Measurements from ENCODE around the gene KYNU. TPM values are rescaled to one million over a fixed set of nuclear protein-coding genes. Genes with fewer than 3 reads are reported as not detected.
A peak's percentile ranks its signal among the peaks of the same experiment; 100 is the strongest.

The KYNU gene
- total RNA-seq, result 1.5 and 4.6 TPM in 2 replicates
- 0.26 and 1.7 TPM in 2 replicates for polyA plus RNA-seq
- 0.23 and 1.5 TPM in 2 replicates for polyA plus RNA-seq (2012)
- 3.3 TPM in 1 of 2 replicates, not detected in the other for polyA minus RNA-seq (ENCODE audit: low replicate concordance)

DNA sequence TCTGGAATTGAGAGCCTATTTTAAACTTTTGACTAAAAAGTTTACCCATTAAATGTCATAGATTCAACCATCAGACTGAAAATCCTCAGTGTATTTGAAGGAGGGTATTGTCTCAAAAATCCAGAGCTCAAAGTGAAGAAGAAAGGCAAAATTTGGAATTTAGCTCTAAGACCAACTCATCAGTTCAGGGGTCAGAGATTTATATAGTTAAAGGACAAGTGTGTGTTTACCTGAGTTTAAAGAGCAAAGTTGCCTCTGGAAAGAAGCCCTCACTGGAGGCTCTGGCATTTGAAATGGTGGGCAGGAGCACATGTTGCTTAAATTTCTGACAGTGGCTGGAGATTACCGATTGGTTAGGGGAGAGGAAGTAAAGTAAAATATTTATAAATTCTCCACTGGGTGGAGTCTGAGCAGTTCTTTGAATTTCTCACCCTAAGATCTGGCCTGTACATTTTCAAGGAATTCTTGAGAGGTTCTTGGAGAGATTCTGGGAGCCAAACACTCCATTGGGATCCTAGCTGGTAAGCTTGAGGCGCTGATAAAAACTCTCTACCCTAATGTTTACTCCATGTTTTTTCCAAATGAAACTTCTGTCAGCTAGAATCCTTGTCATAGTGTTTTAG, at the start of gene KYNU:
Gene KYNU (plus strand): TSS at position 449 of the 623 bp plus-strand sequence. CDS start 7,704 bp downstream, outside the sequence.
- H3K4me1 ChIP-seq (ENCODE audit: control insufficient read depth, extremely low read depth, insufficient read depth, low read length), result peaks cover 6% of the 10 kb centered on the region
- no peak for TF ChIP-seq EZH2 (IDR thresholded peaks at IDR 0.05; ENCODE audit: low read length, missing control alignments)
- TF ChIP-seq, protein P1, sequence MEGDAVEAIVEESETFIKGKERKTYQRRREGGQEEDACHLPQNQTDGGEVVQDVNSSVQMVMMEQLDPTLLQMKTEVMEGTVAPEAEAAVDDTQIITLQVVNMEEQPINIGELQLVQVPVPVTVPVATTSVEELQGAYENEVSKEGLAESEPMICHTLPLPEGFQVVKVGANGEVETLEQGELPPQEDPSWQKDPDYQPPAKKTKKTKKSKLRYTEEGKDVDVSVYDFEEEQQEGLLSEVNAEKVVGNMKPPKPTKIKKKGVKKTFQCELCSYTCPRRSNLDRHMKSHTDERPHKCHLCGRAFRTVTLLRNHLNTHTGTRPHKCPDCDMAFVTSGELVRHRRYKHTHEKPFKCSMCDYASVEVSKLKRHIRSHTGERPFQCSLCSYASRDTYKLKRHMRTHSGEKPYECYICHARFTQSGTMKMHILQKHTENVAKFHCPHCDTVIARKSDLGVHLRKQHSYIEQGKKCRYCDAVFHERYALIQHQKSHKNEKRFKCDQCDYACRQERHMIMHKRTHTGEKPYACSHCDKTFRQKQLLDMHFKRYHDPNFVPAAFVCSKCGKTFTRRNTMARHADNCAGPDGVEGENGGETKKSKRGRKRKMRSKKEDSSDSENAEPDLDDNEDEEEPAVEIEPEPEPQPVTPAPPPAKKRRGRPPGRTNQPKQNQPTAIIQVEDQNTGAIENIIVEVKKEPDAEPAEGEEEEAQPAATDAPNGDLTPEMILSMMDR (conservative IDR thresholded peaks at IDR 0.05 in 1 of 2, IDR thresholded peaks at IDR 0.05 in 1 of 2; ENCODE audit: low read depth in 1 of 2, low read length in 2 of 2), result peak; percentile 5 to 6
- no peaks in the 10 kb centered on the region for H3K27me3 ChIP-seq (ENCODE audit: control insufficient read depth, insufficient read depth, low read length)
- H2AFZ ChIP-seq (ENCODE audit: low read length), result no peak within 1 kb of the TSS
- H3K9me3 ChIP-seq (ENCODE audit: control insufficient read depth, insufficient read depth, low read depth, low read length), result no peaks in the 10 kb centered on the region
- H3K9ac ChIP-seq (ENCODE audit: insufficient read depth, low read length), result no peak within 1 kb of the TSS
- H3K36me3 ChIP-seq (ENCODE audit: control insufficient read depth, insufficient read depth, low read length), result no peaks in the 10 kb centered on the region
- H3K4me3 ChIP-seq (replicated peaks in 1 of 4; ENCODE audit: control extremely low read depth in 1 of 4, insufficient read depth in 1 of 4, low read depth in 3 of 4, low read length in 4 of 4), result peak within 1 kb of the TSS in 1 of 4 experiments; percentile 7
- peak in 1 of 2 donors; percentile 39 for DNase-seq (ENCODE audit: low read depth in 2 of 2)
- H3K4me2 ChIP-seq (ENCODE audit: extremely low read depth, insufficient read depth, low read length), result no peak within 1 kb of the TSS
- H3K27ac ChIP-seq (ENCODE audit: insufficient read depth, low read length), result no peak within 1 kb of the TSS
- H4K20me1 ChIP-seq (ENCODE audit: control insufficient read depth, extremely low read depth, insufficient read depth, low read length), result no peaks in the 10 kb centered on the region
- no peaks in the 10 kb centered on the region for H3K79me2 ChIP-seq (ENCODE audit: control insufficient read depth, insufficient read depth, low read length)

DNA sequence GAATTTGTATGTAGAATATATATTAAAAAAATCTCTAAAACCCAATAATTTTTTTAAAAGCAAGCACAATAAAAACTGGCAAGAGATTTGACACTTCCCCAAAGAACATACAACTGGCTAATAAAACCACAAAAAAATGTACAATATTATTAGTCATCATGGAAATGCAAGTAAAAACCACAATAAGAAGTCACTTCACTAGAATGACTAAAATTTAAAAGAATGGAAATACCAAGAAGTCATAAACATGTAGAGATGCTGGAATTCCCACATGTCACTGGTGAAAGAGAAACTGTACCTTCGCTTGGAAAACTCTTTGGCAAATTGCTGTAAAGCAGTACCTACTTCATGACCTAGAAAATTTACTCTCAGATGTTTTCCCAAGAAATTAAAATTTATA, 43.4 kb upstream of the KYNU start:
- Histone ChIP-seq H3K79me2 (ENCODE audit: control insufficient read depth, insufficient read depth, low read length) (no peaks in the 10 kb centered on the region), H3K9me3 (ENCODE audit: control insufficient read depth, insufficient read depth, low read depth, low read length) (no peaks in the 10 kb centered on the region), H3K27ac (ENCODE audit: insufficient read depth, low read length) (no peak overlapping the region), H3K36me3 (ENCODE audit: control insufficient read depth, insufficient read depth, low read length) (no peaks in the 10 kb centered on the region), H3K4me3 (replicated peaks in 1 of 4; ENCODE audit: control extremely low read depth in 1 of 4, insufficient read depth in 1 of 4, low read depth in 3 of 4, low read length in 4 of 4) (no peak overlapping the region), H4K20me1 (ENCODE audit: control insufficient read depth, extremely low read depth, insufficient read depth, low read length) (no peaks in the 10 kb centered on the region), H2AFZ (ENCODE audit: low read length) (no peak overlapping the region), H3K4me1 (ENCODE audit: control insufficient read depth, extremely low read depth, insufficient read depth, low read length) (no peaks in the 10 kb centered on the region), H3K9ac (ENCODE audit: insufficient read depth, low read length) (no peak overlapping the region), H3K4me2 (ENCODE audit: extremely low read depth, insufficient read depth, low read length) (no peak overlapping the region), H3K27me3 (ENCODE audit: control insufficient read depth, insufficient read depth, low read length) (no peaks in the 10 kb centered on the region)
- DNase-seq (ENCODE audit: low read depth in 2 of 2), result peak; percentile 61 to 82
- TF ChIP-seq, protein P1 (conservative IDR thresholded peaks at IDR 0.05 in 1 of 2, IDR thresholded peaks at IDR 0.05 in 1 of 2; ENCODE audit: low read depth in 1 of 2, low read length in 2 of 2), result no peak
- TF ChIP-seq EZH2 (IDR thresholded peaks at IDR 0.05; ENCODE audit: low read length, missing control alignments), result no peak

GRCh38 chr2:142840436-142840835, 37.0 kb upstream of the KYNU start:
- H3K36me3 ChIP-seq (ENCODE audit: control insufficient read depth, insufficient read depth, low read length), result no peaks in the 10 kb centered on the region
- H4K20me1 ChIP-seq (ENCODE audit: control insufficient read depth, extremely low read depth, insufficient read depth, low read length), result no peaks in the 10 kb centered on the region
- H3K9me3 ChIP-seq (ENCODE audit: control insufficient read depth, insufficient read depth, low read depth, low read length), result no peaks in the 10 kb centered on the region
- no peak overlapping the region for H3K9ac ChIP-seq (ENCODE audit: insufficient read depth, low read length)
- H2AFZ ChIP-seq (ENCODE audit: low read length), result no peak overlapping the region
- no peak overlapping the region for H3K4me3 ChIP-seq (replicated peaks in 1 of 4; ENCODE audit: control extremely low read depth in 1 of 4, insufficient read depth in 1 of 4, low read depth in 3 of 4, low read length in 4 of 4)
- H3K27ac ChIP-seq (ENCODE audit: insufficient read depth, low read length), result no peak overlapping the region
- TF ChIP-seq EZH2 (IDR thresholded peaks at IDR 0.05; ENCODE audit: low read length, missing control alignments), result no peak
- TF ChIP-seq, protein P1 (conservative IDR thresholded peaks at IDR 0.05 in 1 of 2, IDR thresholded peaks at IDR 0.05 in 1 of 2; ENCODE audit: low read depth in 1 of 2, low read length in 2 of 2), result no peak
- no peaks in the 10 kb centered on the region for H3K4me1 ChIP-seq (ENCODE audit: control insufficient read depth, extremely low read depth, insufficient read depth, low read length)
- DNase-seq (ENCODE audit: low read depth in 2 of 2), result no peak
- no peaks in the 10 kb centered on the region for H3K79me2 ChIP-seq (ENCODE audit: control insufficient read depth, insufficient read depth, low read length)
- H3K27me3 ChIP-seq (ENCODE audit: control insufficient read depth, insufficient read depth, low read length), result no peaks in the 10 kb centered on the region
- H3K4me2 ChIP-seq (ENCODE audit: extremely low read depth, insufficient read depth, low read length), result no peak overlapping the region

All from fibroblast of lung (primary cell).